Activated CD4-positive, alpha-beta T cell treated with anti-CD3 and anti-CD28 coated beads, Interleukin-2, Interleukin-4, amounts not matched to agents 100 ng/mL and 50 ng/mL, durations not matched to agents 16 hours and 8 hours (primary cell): Measurements from ENCODE around the gene DONSON.

Source experiments
- DNase-seq: peaks from one replicate; pipeline ENCODE4 v3.0.0-alpha.2; 2020; ENCODE audit warnings: low spot score

The DONSON gene

GRCh38 chr21:33562389-33562788 is 26.1 kb downstream of the DONSON start:
- DNase-seq: no peak

GRCh38 chr21:33561373-33561772 is 27.1 kb downstream of the DONSON start:
- DNase-seq: no peak

- DNase-seq: no peak
Measured at GRCh38 chr21:33560965-33561364, 27.5 kb downstream of the DONSON start.

GRCh38 chr21:33559813-33560212 is 28.7 kb downstream of the DONSON start:
- DNase-seq: no peak

GRCh38 chr21:33558777-33559421 is 29.6 kb downstream of the DONSON start:
- no peak for DNase-seq

GRCh38 chr21:33557447-33557846 is 31.0 kb downstream of the DONSON start:
- DNase-seq: no peak

GRCh38 chr21:33554982-33555344 is 33.5 kb downstream of the DONSON start:
- no peak for DNase-seq

GRCh38 chr21:33554236-33554981 is 34.1 kb downstream of the DONSON start:
- DNase-seq: no peak

- DNase-seq: no peak
Measured at GRCh38 chr21:33552999-33553598, 35.4 kb downstream of the DONSON start.

- DNase-seq: no peak
Measured at GRCh38 chr21:33552093-33552998, 36.1 kb downstream of the DONSON start.

- no peak for DNase-seq
Measured at GRCh38 chr21:33551664-33552063, 36.8 kb downstream of the DONSON start.

GRCh38 chr21:33550772-33551660 is 37.5 kb downstream of the DONSON start:
- DNase-seq: no peak

- no peak for DNase-seq
Measured at GRCh38 chr21:33549848-33550771, 38.4 kb downstream of the DONSON start.

- no peak for DNase-seq
Measured at GRCh38 chr21:33546086-33546485, 42.4 kb downstream of the DONSON start.

GRCh38 chr21:33544451-33545195 is 43.9 kb downstream of the DONSON start:
- DNase-seq: no peak

- peak; percentile 70 for DNase-seq
Measured at GRCh38 chr21:33543505-33544129, 44.9 kb downstream of the DONSON start.

GRCh38 chr21:33542640-33543504 is 45.6 kb downstream of the DONSON start, which contains the start of gene SON:
Gene SON (plus strand): TSS chr21:33543038. CDS start chr21:33543093, 55 bp downstream.
- peak; percentile 99 for DNase-seq
